ENCODE measurements around the gene ADCY10. TPM values are rescaled to one million over a fixed set of nuclear protein-coding genes. Genes with fewer than 3 reads are reported as not detected.

The ADCY10 gene
- total RNA-seq, 1 donor from 2014 or later, result not detected

DNA sequence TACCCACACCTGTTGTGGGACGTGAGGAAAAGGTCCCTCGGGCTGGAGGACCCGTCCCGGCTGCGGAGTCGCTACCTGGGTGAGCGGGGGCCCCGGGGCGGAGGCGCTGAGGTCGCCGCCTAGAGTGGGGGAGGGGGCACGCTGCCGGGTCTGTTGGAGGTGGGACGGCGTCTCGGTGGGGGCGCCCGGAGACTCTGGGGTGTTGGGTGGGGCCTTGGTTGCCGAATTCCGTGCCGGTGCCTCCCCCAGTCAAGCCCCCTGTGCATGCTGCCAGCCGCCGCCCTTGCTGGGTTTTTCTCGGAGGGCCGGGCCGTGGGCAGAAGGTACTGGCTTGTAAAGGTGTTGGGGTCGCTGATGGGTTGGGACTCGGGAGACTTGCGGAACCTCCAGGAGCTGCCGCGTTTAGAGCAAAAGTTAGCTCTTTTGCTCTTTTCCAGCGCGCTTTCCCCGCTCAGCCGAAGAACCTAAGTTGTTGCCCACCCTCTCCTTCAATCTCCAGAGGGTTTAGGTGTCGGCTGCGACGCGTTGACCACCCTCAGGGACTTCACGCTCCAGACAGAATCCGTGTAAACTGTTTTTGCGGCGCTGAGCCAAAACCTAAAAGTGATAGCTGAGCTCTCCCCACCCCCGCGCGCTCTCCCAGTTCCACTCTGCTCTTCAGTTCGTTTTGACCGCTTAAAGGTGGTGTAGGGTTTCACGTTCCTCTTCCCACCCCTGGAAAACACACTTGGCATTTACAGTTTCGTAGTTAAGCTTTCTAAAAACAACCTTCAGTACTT, 23.2 kb upstream of the ADCY10 start, which contains the start of gene MPC2:
MPC2 (minus strand) TSS at position 143 of the 779 bp plus-strand sequence. CDS start 1,231 bp downstream, outside the sequence.
- TF ChIP-seq, protein P1, sequence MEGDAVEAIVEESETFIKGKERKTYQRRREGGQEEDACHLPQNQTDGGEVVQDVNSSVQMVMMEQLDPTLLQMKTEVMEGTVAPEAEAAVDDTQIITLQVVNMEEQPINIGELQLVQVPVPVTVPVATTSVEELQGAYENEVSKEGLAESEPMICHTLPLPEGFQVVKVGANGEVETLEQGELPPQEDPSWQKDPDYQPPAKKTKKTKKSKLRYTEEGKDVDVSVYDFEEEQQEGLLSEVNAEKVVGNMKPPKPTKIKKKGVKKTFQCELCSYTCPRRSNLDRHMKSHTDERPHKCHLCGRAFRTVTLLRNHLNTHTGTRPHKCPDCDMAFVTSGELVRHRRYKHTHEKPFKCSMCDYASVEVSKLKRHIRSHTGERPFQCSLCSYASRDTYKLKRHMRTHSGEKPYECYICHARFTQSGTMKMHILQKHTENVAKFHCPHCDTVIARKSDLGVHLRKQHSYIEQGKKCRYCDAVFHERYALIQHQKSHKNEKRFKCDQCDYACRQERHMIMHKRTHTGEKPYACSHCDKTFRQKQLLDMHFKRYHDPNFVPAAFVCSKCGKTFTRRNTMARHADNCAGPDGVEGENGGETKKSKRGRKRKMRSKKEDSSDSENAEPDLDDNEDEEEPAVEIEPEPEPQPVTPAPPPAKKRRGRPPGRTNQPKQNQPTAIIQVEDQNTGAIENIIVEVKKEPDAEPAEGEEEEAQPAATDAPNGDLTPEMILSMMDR (conservative IDR thresholded peaks at IDR 0.05), result no peak
- Mint-ChIP-seq H3K27ac (ENCODE audit: unreplicated experiment) (peak within 1 kb of the TSS; percentile 100), H3K9me3 (no peaks in the 10 kb centered on the region), H3K4me1 (peaks cover 31% of the 10 kb centered on the region), H3K4me3 (peak within 1 kb of the TSS; percentile 97), H3K27me3 (ENCODE audit: low read depth) (no peaks in the 10 kb centered on the region), H3K36me3 (ENCODE audit: low read depth) (no peaks in the 10 kb centered on the region)
- peak; percentile 25 for DNase-seq (ENCODE audit: low read depth, low spot score)

DNA sequence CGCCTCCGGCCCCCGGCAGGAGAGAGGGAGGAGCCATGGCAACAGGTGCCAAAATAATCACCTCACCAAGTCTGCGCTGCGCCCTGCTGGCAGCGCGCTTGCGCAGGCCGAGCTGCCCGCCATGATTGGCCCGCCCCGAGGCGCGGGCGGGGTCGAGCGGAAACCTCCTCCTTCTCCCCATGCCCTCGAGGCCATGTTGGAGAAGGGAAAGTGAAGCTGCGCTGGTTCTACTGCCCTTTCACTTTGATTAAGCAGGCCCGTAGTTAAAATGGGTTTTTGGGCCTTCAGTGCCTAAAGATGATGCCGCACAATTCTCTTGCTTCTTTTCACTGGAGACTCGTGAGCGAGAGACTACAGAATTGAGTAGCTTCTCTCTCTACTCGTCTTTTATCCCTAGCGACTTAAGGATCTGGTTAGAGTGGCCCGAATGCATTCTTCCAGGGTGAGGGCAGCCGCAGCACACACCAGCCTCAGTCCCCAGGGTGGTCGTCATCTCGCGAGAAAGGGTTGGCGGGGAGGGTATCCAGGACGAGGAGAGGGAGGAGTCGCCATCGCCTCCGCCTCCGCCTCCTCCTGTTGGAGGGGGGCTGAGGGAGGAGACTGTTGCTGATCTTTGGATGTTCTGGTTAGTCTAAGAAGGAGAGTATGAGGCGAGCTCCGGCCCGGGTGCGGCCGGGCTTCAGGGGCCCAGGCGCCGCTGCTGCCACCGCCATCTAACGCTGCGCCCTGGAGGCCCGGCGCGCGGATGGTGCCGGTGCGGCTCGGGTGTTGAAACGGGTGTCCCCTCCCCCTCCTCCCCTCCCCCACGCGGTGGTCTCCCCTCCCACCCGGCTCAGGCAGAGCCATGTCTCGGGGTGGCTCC, 22.4 kb upstream of the ADCY10 start, which contains the start of gene DCAF6:
DCAF6 (plus strand) TSS at position 616 of the 862 bp plus-strand sequence; CDS start at position 845, 229 bp downstream.
- H3K27ac Mint-ChIP-seq (ENCODE audit: unreplicated experiment), result peak within 1 kb of the TSS; percentile 100
- no peaks in the 10 kb centered on the region for H3K9me3 Mint-ChIP-seq
- H3K27me3 Mint-ChIP-seq (ENCODE audit: low read depth), result no peaks in the 10 kb centered on the region
- H3K36me3 Mint-ChIP-seq (ENCODE audit: low read depth), result no peaks in the 10 kb centered on the region
- H3K4me3 Mint-ChIP-seq, result peak within 1 kb of the TSS; percentile 97
- peak; percentile 92 for DNase-seq (ENCODE audit: low read depth, low spot score)
- peaks cover 31% of the 10 kb centered on the region for H3K4me1 Mint-ChIP-seq
- TF ChIP-seq, protein P1 (conservative IDR thresholded peaks at IDR 0.05), result no peak

DNA sequence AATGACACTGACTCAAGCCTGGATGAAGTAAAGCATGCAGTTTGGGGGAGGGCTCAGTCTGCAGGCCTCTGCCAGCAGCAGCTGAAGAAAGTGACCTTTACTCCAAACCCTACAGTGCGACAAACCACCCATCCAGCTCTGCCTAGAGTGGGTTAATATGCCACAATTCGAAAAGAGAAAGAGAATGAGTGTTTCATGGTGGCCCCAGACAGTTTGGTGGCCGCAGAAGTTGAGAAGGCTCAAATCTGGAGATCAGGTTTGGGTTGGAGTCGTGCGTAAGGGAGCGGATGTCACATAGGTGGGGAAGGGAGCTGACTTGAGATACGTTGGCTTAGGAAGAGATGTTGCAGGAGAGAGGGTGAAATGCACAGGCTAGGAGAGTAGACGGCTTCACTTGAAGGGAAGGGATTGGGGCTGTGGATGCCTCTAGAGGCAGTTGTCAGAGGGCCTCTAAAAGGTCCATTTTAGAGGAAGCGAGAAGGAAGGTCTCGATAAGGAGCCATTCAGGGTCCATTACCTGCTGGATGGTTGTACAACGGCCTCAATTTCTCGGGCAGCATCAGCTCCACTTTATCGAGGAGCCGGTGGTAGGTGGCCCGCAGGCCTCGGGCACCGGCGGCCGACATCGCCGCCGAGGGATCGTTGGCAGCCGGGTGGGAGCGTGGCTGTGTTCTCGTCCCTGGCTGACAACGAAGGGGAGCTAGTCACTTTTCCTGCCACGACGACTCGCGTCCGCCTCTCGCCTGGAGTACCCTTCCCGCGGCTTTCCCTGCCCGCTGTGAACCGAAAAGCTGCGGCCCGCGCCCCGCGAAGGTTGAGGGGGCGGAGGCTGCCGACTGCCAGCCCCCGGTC, 21.5 kb upstream of the ADCY10 start:
- Mint-ChIP-seq H3K27ac (ENCODE audit: unreplicated experiment) (peak overlapping the region; percentile 95), H3K4me1 (peaks cover 31% of the 10 kb centered on the region), H3K9me3 (no peaks in the 10 kb centered on the region), H3K27me3 (ENCODE audit: low read depth) (no peaks in the 10 kb centered on the region), H3K36me3 (ENCODE audit: low read depth) (no peaks in the 10 kb centered on the region), H3K4me3 (peak overlapping the region; percentile 97)
- TF ChIP-seq, protein P1 (conservative IDR thresholded peaks at IDR 0.05), result no peak
- peak; percentile 10 for DNase-seq (ENCODE audit: low read depth, low spot score)

GRCh38 chr1:167934426-167935215, 20.7 kb upstream of the ADCY10 start:
- Mint-ChIP-seq H3K27me3 (ENCODE audit: low read depth) (no peaks in the 10 kb centered on the region), H3K36me3 (ENCODE audit: low read depth) (no peaks in the 10 kb centered on the region), H3K27ac (ENCODE audit: unreplicated experiment) (no peak overlapping the region), H3K9me3 (no peaks in the 10 kb centered on the region), H3K4me1 (peaks cover 31% of the 10 kb centered on the region), H3K4me3 (peak overlapping the region; percentile 97)
- no peak for DNase-seq (ENCODE audit: low read depth, low spot score)
- TF ChIP-seq, protein P1 (conservative IDR thresholded peaks at IDR 0.05), result no peak

Data from neural crest cell (in vitro differentiated cells).